Naive thymus-derived CD4-positive, alpha-beta T cell (primary cell): ENCODE measurements around the gene EID2. TPM values are rescaled to one million over a fixed set of nuclear protein-coding genes. Genes with fewer than 3 reads are reported as not detected.

Experiments
- ATAC-seq: fragments of 150-1000 bp; cut with Tn5 transposase; 2 replicates; pipeline ENCODE4 v1.10.0; 2021; ENCODE audit warnings: mild to moderate bottlenecking, moderate library complexity
- CTCF ChIA-PET: fragments of 350-600 bp; sonication (Branson Sonifier 250); formaldehyde crosslinking; loops from one replicate; lab custom pipeline; 2021; ENCODE audit warnings: antibody characterized with exemption; lab: Charles Lee
- POLR2A ChIA-PET: fragments of 350-600 bp; sonication (Branson Sonifier 250); formaldehyde crosslinking; loops from one replicate; lab custom pipeline; 2021; ENCODE audit warnings: antibody characterized with exemption, inconsistent platforms; lab: Charles Lee
- DNase-seq, 9 donors: peaks; one replicate each; pipeline versions ENCODE4 v3.0.0 to v3.0.0-alpha.2; 2020 to 2022; ENCODE audit warnings: mixed read lengths in 1 of 9
- H3K27ac ChIP-seq: one replicate; pipeline ENCODE4 v1.7.0; 2013; ENCODE audit warnings: mild to moderate bottlenecking, low read depth, low read length, moderate library complexity
- H3K27me3 ChIP-seq, 2 donors: one replicate each; pipeline ENCODE4 v1.7.0; 2013; ENCODE audit warnings: low read length in 2 of 2, mild to moderate bottlenecking in 2 of 2, moderate library complexity in 2 of 2; ENCODE audit not compliant: control insufficient read depth in 2 of 2, insufficient read depth in 2 of 2
- H3K36me3 ChIP-seq, 3 experiments: 1 replicate in 2 of 3; 2 replicates in 1 of 3; pipeline ENCODE4 v1.7.0; 2013; ENCODE audit warnings: low read length in 3 of 3, mild to moderate bottlenecking in 3 of 3, moderate library complexity in 1 of 3; ENCODE audit not compliant: insufficient read depth in 3 of 3, control insufficient read depth in 2 of 3
- H3K4me1 ChIP-seq, 2 donors: one replicate each; pipeline ENCODE4 v1.7.0; 2013; ENCODE audit warnings: low read length in 2 of 2, mild to moderate bottlenecking in 2 of 2, moderate library complexity in 1 of 2; ENCODE audit not compliant: control insufficient read depth in 2 of 2, insufficient read depth in 2 of 2
- H3K4me3 ChIP-seq: 2 replicates; pipeline ENCODE4 v1.7.0; 2013; ENCODE audit warnings: mild to moderate bottlenecking, low read length
- H3K9me3 ChIP-seq, 3 experiments: 1 replicate in 2 of 3; 2 replicates in 1 of 3; pipeline ENCODE4 v1.7.0; 2013; ENCODE audit warnings: low read length in 3 of 3; ENCODE audit not compliant: control insufficient read depth in 2 of 3
- H3K27ac Mint-ChIP-seq, 9 donors: one replicate each; pipeline ENCODE4 v1.8.0; 2020 to 2022; ENCODE audit warnings: mixed read lengths in 9 of 9, mild to moderate bottlenecking in 8 of 9, moderate library complexity in 5 of 9, inconsistent platforms in 2 of 9
- H3K27me3 Mint-ChIP-seq, 5 donors: one replicate each; pipeline ENCODE4 v1.8.0; 2021 to 2022; ENCODE audit warnings: mixed read lengths in 5 of 5, mild to moderate bottlenecking in 1 of 5
- H3K36me3 Mint-ChIP-seq, 5 donors: one replicate each; pipeline ENCODE4 v1.8.0; 2020 to 2022; ENCODE audit warnings: mixed read lengths in 5 of 5, mild to moderate bottlenecking in 3 of 5, inconsistent platforms in 1 of 5
- H3K4me1 Mint-ChIP-seq, 7 donors: one replicate each; pipeline ENCODE4 v1.8.0; 2020 to 2022; ENCODE audit warnings: mixed read lengths in 7 of 7, mild to moderate bottlenecking in 3 of 7, inconsistent platforms in 1 of 7
- H3K4me3 Mint-ChIP-seq, 10 donors: one replicate each; pipeline ENCODE4 v1.8.0; 2020 to 2022; ENCODE audit warnings: mild to moderate bottlenecking in 10 of 10, mixed read lengths in 10 of 10, moderate library complexity in 6 of 10, inconsistent platforms in 2 of 10
- H3K9me3 Mint-ChIP-seq, 11 donors: one replicate each; pipeline ENCODE4 v1.8.0; 2020 to 2022; ENCODE audit warnings: mixed read lengths in 11 of 11, mild to moderate bottlenecking in 4 of 11, inconsistent platforms in 1 of 11, moderate library complexity in 1 of 11
- intact Hi-C, 2 donors: fragments of 100-400 bp; cut with micrococcal nuclease; formaldehyde crosslinking; loops; one replicate each; pipeline ENCODE4 v1.15.1; 2023
- polyA plus RNA-seq, 2 donors: library from polyadenylated mRNA; unstranded; fragments of 300-500 nt; fragmentation: Illumina TruSeq; gene quantifications; one replicate each; pipeline ENCODE4 v1.2.3, GENCODE V29; 2021
- total RNA-seq, 6 experiments: library from RNA in 5 of 6; stranded (reverse) in 5 of 6; gene quantifications; 1 replicate in 5 of 6; 2 replicates in 1 of 6; pipeline ENCODE4 v1.2.3 and lab custom pipeline; 2021 to 2026

The EID2 gene
- total and polyA plus RNA-seq, 7 experiments from 2014 or later, result 12.2 to 43.0 (median 19.7) TPM

DNA sequence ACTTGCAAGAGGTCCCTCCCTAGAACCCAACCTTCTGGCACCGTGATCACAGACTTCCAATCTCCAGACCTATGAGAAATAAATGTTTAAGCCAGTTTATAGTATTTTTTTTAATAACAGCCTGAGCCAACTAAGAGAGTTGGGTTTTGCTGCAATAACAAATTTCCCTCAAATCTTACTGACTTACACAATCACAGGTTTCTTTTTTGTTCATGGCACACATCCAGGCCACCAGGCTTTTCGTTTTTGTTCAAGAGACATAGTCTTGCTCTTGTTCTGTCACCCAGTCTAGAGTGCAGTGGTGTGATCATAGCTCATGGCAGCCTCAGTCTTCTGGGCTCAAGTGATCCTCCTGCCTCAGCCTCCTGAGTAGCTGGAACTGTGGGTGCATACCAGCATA lies 27.0 kb downstream of the EID2 start:
- H3K27me3 Mint-ChIP-seq, result peaks cover 37 to 68% (median 44%) of the 10 kb centered on the region in 5 donors
- H3K36me3 ChIP-seq, result no peaks in the 10 kb centered on the region
- H3K27ac Mint-ChIP-seq, result no peak overlapping the region
- peaks cover 10 to 17% (median 16%) of the 10 kb centered on the region in 7 donors for H3K4me1 Mint-ChIP-seq
- DNase-seq (no peak), ATAC-seq (no peak)
- H3K36me3 Mint-ChIP-seq, result peaks cover 0 to 4% (median 0%) of the 10 kb centered on the region in 5 donors
- intact Hi-C loops, result no loop called here
- H3K9me3 ChIP-seq, result no peaks in the 10 kb centered on the region
- H3K4me3 Mint-ChIP-seq, result no peak overlapping the region
- H3K27me3 ChIP-seq, result peaks cover 3 to 18% of the 10 kb centered on the region in 2 donors
- CTCF ChIA-PET, result interaction anchor here (0.6 to 0.7 kb wide), 2 partner anchors 27 to 38 kb away, joined by 4 to 5 read pairs; no protein-coding TSS in a partner anchor
- H3K4me1 ChIP-seq, result peaks cover 0 to 11% of the 10 kb centered on the region in 2 donors
- no peak overlapping the region for H3K4me3 ChIP-seq
- peaks cover 0 to 3% (median 0%) of the 10 kb centered on the region in 11 donors for H3K9me3 Mint-ChIP-seq
- no peak overlapping the region for H3K27ac ChIP-seq
- POLR2A ChIA-PET, result interaction anchor here (0.6 to 1.5 kb wide), 2 partner anchors 10 to 73 kb away, joined by 3 to 4 read pairs; no protein-coding TSS in a partner anchor

DNA sequence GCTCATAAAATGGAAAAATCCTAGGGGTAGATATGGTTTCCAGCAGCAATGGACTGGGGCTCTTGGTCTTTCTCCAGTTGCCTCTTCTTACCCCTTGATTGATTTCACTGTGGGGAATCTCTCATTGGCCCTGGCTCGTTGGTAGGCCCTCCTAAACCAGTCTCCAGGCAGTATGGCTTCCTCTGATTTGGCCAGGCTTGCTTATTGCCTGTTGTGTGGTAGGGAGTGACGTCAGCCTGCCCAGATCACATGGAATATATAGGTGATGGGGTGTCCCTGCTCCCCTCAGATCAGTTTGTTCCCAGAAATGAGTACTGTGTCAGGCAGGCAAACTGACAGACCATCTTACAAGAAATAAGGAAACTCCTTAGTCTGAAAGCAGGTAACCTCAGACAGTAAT lies 30.7 kb downstream of the EID2 start:
- H3K36me3 Mint-ChIP-seq, result no peaks in the 10 kb centered on the region
- ATAC-seq, result no peak
- peaks cover 43 to 61% (median 46%) of the 10 kb centered on the region in 5 donors for H3K27me3 Mint-ChIP-seq
- CTCF ChIA-PET, result no interaction called here
- DNase-seq, result no peak
- Histone ChIP-seq H3K27me3 (peaks cover 0 to 13% of the 10 kb centered on the region in 2 donors), H3K9me3 (no peaks in the 10 kb centered on the region), H3K4me3 (no peak overlapping the region), H3K4me1 (peaks cover 4% of the 10 kb centered on the region in 2 donors), H3K27ac (no peak overlapping the region), H3K36me3 (no peaks in the 10 kb centered on the region)
- H3K4me1 Mint-ChIP-seq, result peaks cover 8 to 21% (median 16%) of the 10 kb centered on the region in 7 donors
- POLR2A ChIA-PET, result no interaction called here
- H3K27ac Mint-ChIP-seq, result no peak overlapping the region
- H3K9me3 Mint-ChIP-seq, result peaks cover 0 to 5% (median 0%) of the 10 kb centered on the region in 11 donors
- H3K4me3 Mint-ChIP-seq, result no peak overlapping the region
- intact Hi-C loops, result no loop called here

DNA sequence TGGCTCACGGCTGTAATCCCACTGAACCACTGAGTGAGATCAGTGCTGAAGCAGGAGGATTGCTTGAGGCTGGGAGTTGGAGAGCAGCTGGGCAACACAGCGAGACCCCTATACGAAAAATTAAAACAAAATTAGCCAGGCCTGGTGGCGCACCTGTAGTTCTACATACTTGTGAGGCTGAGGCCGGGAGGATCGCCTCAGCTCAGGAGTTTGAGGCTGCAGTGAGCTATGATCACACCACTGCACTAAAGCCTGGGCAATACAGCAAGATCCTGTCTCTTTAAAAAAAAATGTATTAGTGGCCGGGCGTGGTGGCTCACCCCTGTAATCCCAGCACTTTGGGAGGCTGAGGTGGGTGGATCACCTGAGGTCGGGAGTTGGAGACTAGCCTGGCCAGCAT lies 31.3 kb downstream of the EID2 start:
- peaks cover 0 to 8% of the 10 kb centered on the region in 2 donors for H3K27me3 ChIP-seq
- no peak overlapping the region for H3K4me3 ChIP-seq
- peak overlapping the region in 3 of 10 donors; percentile 80 to 81 (median 80) for H3K4me3 Mint-ChIP-seq
- intact Hi-C loops, result no loop called here
- DNase-seq (no peak), ATAC-seq (no peak)
- ChIA-PET CTCF (no interaction called here), POLR2A (no interaction called here)
- peaks cover 12 to 25% (median 16%) of the 10 kb centered on the region in 7 donors for H3K4me1 Mint-ChIP-seq
- H3K9me3 ChIP-seq, result no peaks in the 10 kb centered on the region
- H3K36me3 ChIP-seq, result no peaks in the 10 kb centered on the region
- no peaks in the 10 kb centered on the region for H3K36me3 Mint-ChIP-seq
- peaks cover 38 to 61% (median 50%) of the 10 kb centered on the region in 5 donors for H3K27me3 Mint-ChIP-seq
- no peak overlapping the region for H3K27ac ChIP-seq
- H3K9me3 Mint-ChIP-seq, result peaks cover 0 to 5% (median 0%) of the 10 kb centered on the region in 11 donors
- H3K27ac Mint-ChIP-seq, result no peak overlapping the region
- peaks cover 4% of the 10 kb centered on the region in 2 donors for H3K4me1 ChIP-seq

DNA sequence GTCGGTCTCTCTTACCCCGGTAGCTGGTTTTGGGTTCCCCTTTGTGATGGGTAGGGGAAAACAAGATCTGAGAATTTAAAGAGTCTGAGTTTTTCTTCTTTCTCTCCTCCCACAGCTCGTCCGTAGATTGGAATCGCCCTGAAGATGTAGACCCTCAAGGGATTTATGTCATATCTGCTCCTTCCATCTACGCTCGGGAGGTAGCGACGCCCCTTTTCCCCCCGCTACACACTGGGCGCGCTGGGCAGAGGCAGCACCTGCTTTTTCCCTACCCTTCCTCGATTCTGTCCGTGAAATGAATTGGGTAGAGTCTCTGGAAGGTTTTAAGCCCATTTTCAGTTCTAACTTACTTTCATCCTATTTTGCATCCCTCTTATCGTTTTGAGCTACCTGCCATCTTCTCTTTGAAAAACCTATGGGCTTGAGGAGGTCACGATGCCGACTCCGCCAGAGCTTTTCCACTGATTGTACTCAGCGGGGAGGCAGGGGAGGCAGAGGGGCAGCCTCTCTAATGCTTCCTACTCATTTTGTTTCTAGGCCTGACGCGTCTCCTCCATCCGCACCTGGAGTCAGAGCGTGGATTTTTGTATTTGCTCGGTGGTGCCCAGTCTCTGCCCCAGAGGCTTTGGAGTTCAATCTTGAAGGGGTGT lies 32.1 kb downstream of the EID2 start:
- no peaks in the 10 kb centered on the region for H3K36me3 ChIP-seq
- H3K27ac ChIP-seq, result no peak overlapping the region
- H3K4me1 ChIP-seq, result peaks cover 4% of the 10 kb centered on the region in 2 donors
- Mint-ChIP-seq H3K4me1 (peaks cover 14 to 28% (median 21%) of the 10 kb centered on the region in 7 donors), H3K4me3 (peak overlapping the region; percentile 70 to 83 (median 78)), H3K36me3 (no peaks in the 10 kb centered on the region), H3K27me3 (peaks cover 33 to 58% (median 50%) of the 10 kb centered on the region in 5 donors), H3K9me3 (peaks cover 0 to 6% (median 0%) of the 10 kb centered on the region in 11 donors), H3K27ac (peak overlapping the region in 1 of 9 donors; percentile 13)
- ChIA-PET POLR2A (interaction anchor here (1.1 kb wide), 1 partner anchor 29 kb away, joined by 3 read pairs; no protein-coding TSS in a partner anchor), CTCF (interaction anchor here (1.1 kb wide), 1 partner anchor 58 kb away, joined by 3 read pairs; no protein-coding TSS in a partner anchor)
- H3K27me3 ChIP-seq, result peaks cover 0 to 7% of the 10 kb centered on the region in 2 donors
- H3K4me3 ChIP-seq, result peak overlapping the region; percentile 52
- intact Hi-C loops, result no loop called here
- DNase-seq, result no peak
- no peaks in the 10 kb centered on the region for H3K9me3 ChIP-seq
- no peak for ATAC-seq

DNA sequence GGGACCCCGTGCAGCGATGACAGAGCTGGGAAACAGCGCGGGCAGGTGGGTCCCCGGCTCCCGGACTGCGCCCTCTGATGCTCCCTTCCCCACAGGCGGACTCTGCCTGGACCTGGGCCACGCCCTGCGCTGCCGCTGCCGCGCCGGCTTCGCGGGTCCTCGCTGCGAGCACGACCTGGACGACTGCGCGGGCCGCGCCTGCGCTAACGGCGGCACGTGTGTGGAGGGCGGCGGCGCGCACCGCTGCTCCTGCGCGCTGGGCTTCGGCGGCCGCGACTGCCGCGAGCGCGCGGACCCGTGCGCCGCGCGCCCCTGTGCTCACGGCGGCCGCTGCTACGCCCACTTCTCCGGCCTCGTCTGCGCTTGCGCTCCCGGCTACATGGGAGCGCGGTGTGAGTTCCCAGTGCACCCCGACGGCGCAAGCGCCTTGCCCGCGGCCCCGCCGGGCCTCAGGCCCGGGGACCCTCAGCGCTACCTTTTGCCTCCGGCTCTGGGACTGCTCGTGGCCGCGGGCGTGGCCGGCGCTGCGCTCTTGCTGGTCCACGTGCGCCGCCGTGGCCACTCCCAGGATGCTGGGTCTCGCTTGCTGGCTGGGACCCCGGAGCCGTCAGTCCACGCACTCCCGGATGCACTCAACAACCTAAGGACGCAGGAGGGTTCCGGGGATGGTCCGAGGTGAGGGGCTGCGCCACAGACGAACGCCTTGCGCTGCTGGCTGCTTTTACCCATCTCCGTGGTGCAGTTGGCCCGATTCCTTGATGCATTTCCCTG lies 32.8 kb downstream of the EID2 start:
- peaks cover 0 to 6% (median 0%) of the 10 kb centered on the region in 11 donors for H3K9me3 Mint-ChIP-seq
- ChIA-PET POLR2A (interaction anchor here (1.1 kb wide), 1 partner anchor 29 kb away, joined by 3 read pairs; no protein-coding TSS in a partner anchor), CTCF (interaction anchor here (1.1 kb wide), 1 partner anchor 57 kb away, joined by 3 read pairs; no protein-coding TSS in a partner anchor)
- H3K27ac Mint-ChIP-seq, result peak overlapping the region in 1 of 9 donors; percentile 66
- H3K27me3 Mint-ChIP-seq, result peaks cover 32 to 56% (median 50%) of the 10 kb centered on the region in 5 donors
- H3K4me3 Mint-ChIP-seq, result peak overlapping the region; percentile 70 to 83 (median 80)
- no peak overlapping the region for H3K27ac ChIP-seq
- H3K4me1 ChIP-seq, result peaks cover 4% of the 10 kb centered on the region in 2 donors
- peak overlapping the region; percentile 52 for H3K4me3 ChIP-seq
- intact Hi-C loops, result no loop called here
- peaks cover 0 to 7% of the 10 kb centered on the region in 2 donors for H3K27me3 ChIP-seq
- H3K4me1 Mint-ChIP-seq, result peaks cover 14 to 28% (median 21%) of the 10 kb centered on the region in 7 donors
- H3K36me3 Mint-ChIP-seq, result no peaks in the 10 kb centered on the region
- no peaks in the 10 kb centered on the region for H3K9me3 ChIP-seq
- no peaks in the 10 kb centered on the region for H3K36me3 ChIP-seq
- peak; percentile 15 to 70 (median 34) for DNase-seq
- ATAC-seq, result peak; percentile 65

DNA sequence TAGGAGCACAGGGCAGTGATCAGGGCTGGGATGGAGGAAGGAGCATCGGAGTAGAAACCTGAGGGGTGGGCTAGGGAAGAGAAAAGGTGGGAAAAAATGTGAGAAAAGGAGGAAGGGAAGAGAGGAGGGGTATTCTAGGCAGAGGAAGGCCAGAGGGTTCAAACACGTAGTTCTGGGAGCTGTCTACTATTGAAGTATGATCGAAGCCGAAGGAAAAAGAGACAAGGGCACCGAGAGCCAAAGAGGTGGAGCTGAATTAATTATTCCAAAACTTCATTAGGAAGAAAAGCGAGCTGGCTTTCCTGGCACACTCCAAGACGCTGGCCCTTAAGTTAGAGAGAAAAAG lies 33.4 kb downstream of the EID2 start:
- no peak overlapping the region for H3K4me3 ChIP-seq
- H3K9me3 Mint-ChIP-seq, result peaks cover 0 to 6% (median 0%) of the 10 kb centered on the region in 11 donors
- H3K4me3 Mint-ChIP-seq, result peak overlapping the region; percentile 43 to 82 (median 68)
- CTCF ChIA-PET, result no interaction called here
- H3K4me1 Mint-ChIP-seq, result peaks cover 14 to 28% (median 21%) of the 10 kb centered on the region in 7 donors
- no peaks in the 10 kb centered on the region for H3K9me3 ChIP-seq
- peaks cover 0 to 7% of the 10 kb centered on the region in 2 donors for H3K27me3 ChIP-seq
- H3K36me3 Mint-ChIP-seq, result no peaks in the 10 kb centered on the region
- peak overlapping the region in 2 of 9 donors; percentile 55 to 66 for H3K27ac Mint-ChIP-seq
- POLR2A ChIA-PET, result interaction anchor here (1.1 kb wide), 1 partner anchor 30 kb away, joined by 3 read pairs; no protein-coding TSS in a partner anchor
- DNase-seq, result no peak
- peaks cover 4% of the 10 kb centered on the region in 2 donors for H3K4me1 ChIP-seq
- intact Hi-C loops, result no loop called here
- peaks cover 34 to 55% (median 49%) of the 10 kb centered on the region in 5 donors for H3K27me3 Mint-ChIP-seq
- no peaks in the 10 kb centered on the region for H3K36me3 ChIP-seq
- H3K27ac ChIP-seq, result no peak overlapping the region
- no peak for ATAC-seq
